H1 (cell line): ENCODE measurements around the gene MGLL.

Experiments used
- ATF2 ChIP-seq: IDR thresholded peaks from 2 replicates; pipeline ENCODE4 v1.6.1; 2012; ENCODE audit warnings: low read length, inconsistent platforms
- CBX5 ChIP-seq: fragments of 300-800, 300-1000 bp; sonication (generic); IDR thresholded peaks from 2 replicates; pipeline ENCODE4 v1.7.1; 2016; ENCODE audit warnings: antibody characterized with exemption, low read length, low read depth
- CEBPB ChIP-seq: IDR thresholded peaks from 2 replicates; pipeline ENCODE4 v1.6.1; 2012; ENCODE audit warnings: low read depth, low read length
- CTCF ChIP-seq, 3 experiments: IDR thresholded peaks; 1 replicate in 2 of 3; 2 replicates in 1 of 3; pipeline versions ENCODE4 v1.5.1 to v1.6.1; 2011; ENCODE audit warnings: low read length in 3 of 3, mild to moderate bottlenecking in 3 of 3, inconsistent platforms in 2 of 3, low read depth in 1 of 3, moderate library complexity in 1 of 3; ENCODE audit not compliant: insufficient read depth in 1 of 3; ENCODE audit errors: control extremely low read depth in 1 of 3
- POLR2A ChIP-seq, 2 experiments: IDR thresholded peaks; 1 replicate in 1 of 2; 2 replicates in 1 of 2; pipeline ENCODE4 v1.6.1; 2011; ENCODE audit warnings: low read depth in 2 of 2, low read length in 2 of 2, mild to moderate bottlenecking in 2 of 2; ENCODE audit errors: control extremely low read depth in 1 of 2
- POLR2AphosphoS5 ChIP-seq: IDR thresholded peaks from 2 replicates; pipeline ENCODE4 v1.6.1; 2011; ENCODE audit warnings: low read depth, low read length
- SIN3A ChIP-seq, 2 experiments: IDR thresholded peaks in 1 of 2; conservative IDR thresholded peaks in 1 of 2; 2 replicates each; pipeline ENCODE4 v1.6.1; 2011 to 2012; ENCODE audit warnings: low read length in 2 of 2, improper control_type of control experiment in 1 of 2, low read depth in 1 of 2, mild to moderate bottlenecking in 1 of 2
- TAF1 ChIP-seq: IDR thresholded peaks from 2 replicates; pipeline ENCODE4 v1.6.1; 2011; ENCODE audit warnings: mild to moderate bottlenecking, low read depth, low read length
- ZNF274 ChIP-seq: IDR thresholded peaks from 2 replicates; pipeline ENCODE4 v1.7.0; 2012; ENCODE audit warnings: low read length, borderline replicate concordance; ENCODE audit errors: extremely low read depth

GRCh38 chr3:127815641-127816605, 6.4 kb downstream of the MGLL start:
- no peak for TF ChIP-seq CTCF (IDR thresholded peaks at IDR 0.05; ENCODE audit: control extremely low read depth in 1 of 3, insufficient read depth in 1 of 3, low read depth in 1 of 3, low read length in 3 of 3)
- no peak for TF ChIP-seq POLR2A (IDR thresholded peaks at IDR 0.05; ENCODE audit: control extremely low read depth in 1 of 2, low read depth in 2 of 2, low read length in 2 of 2)
- no peak for TF ChIP-seq ATF2
- TF ChIP-seq CEBPB: no peak
- TF ChIP-seq SIN3A (conservative IDR thresholded peaks at IDR 0.05 in 1 of 2, IDR thresholded peaks at IDR 0.05 in 1 of 2; ENCODE audit: low read depth in 1 of 2, low read length in 2 of 2): no peak
- TF ChIP-seq TAF1: no peak
- no peak for TF ChIP-seq POLR2AphosphoS5
- TF ChIP-seq ZNF274: no peak
- TF ChIP-seq CBX5: no peak
